Sigmoid colon (tissue), 7 donors: ENCODE measurements around the gene HSH2D. TPM values are rescaled to one million over a fixed set of nuclear protein-coding genes. Genes with fewer than 3 reads are reported as not detected.

Experiments
- DNase-seq: peaks from one replicate; pipeline ENCODE4 v3.0.0-alpha.2; 2019
- H3K27ac ChIP-seq, 4 donors: fragments of 200-600 bp; sonication (generic); one replicate each; pipeline ENCODE4 v1.5.1; 2016 to 2019; ENCODE audit warnings: mild to moderate bottlenecking in 1 of 4
- H3K27me3 ChIP-seq, 3 donors: fragments of 200-600 bp; sonication (generic); one replicate each; pipeline ENCODE4 v1.5.1; 2019; ENCODE audit warnings: mild to moderate bottlenecking in 1 of 3
- H3K36me3 ChIP-seq, 4 donors: fragments of 200-600 bp; sonication (generic); one replicate each; pipeline ENCODE4 v1.5.1; 2016 to 2019
- H3K4me1 ChIP-seq, 4 donors: fragments of 200-600 bp; sonication (generic); one replicate each; pipeline ENCODE4 v1.5.1; 2017 to 2019
- H3K4me3 ChIP-seq, 4 donors: fragments of 200-600 bp; sonication (generic); one replicate each; pipeline ENCODE4 v1.5.1; 2017 to 2019; ENCODE audit warnings: mild to moderate bottlenecking in 2 of 4, moderate library complexity in 1 of 4
- H3K9me3 ChIP-seq, 4 donors: fragments of 200-600 bp in 3 of 4; sonication (generic) in 3 of 4; one replicate each; pipeline versions ENCODE4 v1.5.1 to v1.6.1; 2013 to 2019
- CTCF ChIP-seq, 4 experiments: fragments of 450-650 bp in 3 of 4; fragments of 200-600 bp in 1 of 4; IDR thresholded peaks; one replicate each; pipeline ENCODE4 v1.5.1; 2016 to 2019; ENCODE audit warnings: antibody characterized with exemption in 4 of 4, mild to moderate bottlenecking in 3 of 4, moderate library complexity in 2 of 4
- EP300 ChIP-seq, 4 donors: sonication (generic); formaldehyde crosslinking; IDR thresholded peaks; one replicate each; pipeline ENCODE4 v1.6.1; 2017; ENCODE audit warnings: antibody characterized with exemption in 4 of 4
- POLR2A ChIP-seq, 2 donors: fragments of 450-650 bp; IDR thresholded peaks; one replicate each; pipeline ENCODE4 v1.6.1; 2016; ENCODE audit warnings: antibody characterized with exemption in 2 of 2, mild to moderate bottlenecking in 2 of 2, moderate library complexity in 2 of 2
- POLR2AphosphoS5 ChIP-seq, 4 donors: sonication (generic); formaldehyde crosslinking; IDR thresholded peaks; one replicate each; pipeline ENCODE4 v1.6.1; 2017; ENCODE audit warnings: antibody characterized with exemption in 4 of 4
- WGBS, 2 donors: extraction: QIAGEN DNeasy Blood & Tissue Kit; methylation state at CpG; one replicate each; pipeline ENCODE4 v1.1.7; 2013; 5-methylcytosine and 5-hydroxymethylcytosine counted together
- intact Hi-C: fragments of 100-400 bp; cut with DNase I; formaldehyde crosslinking; loops from one replicate; pipeline ENCODE4 v1.15.1; 2023
- polyA plus RNA-seq, 3 donors: library from polyadenylated mRNA; stranded (reverse); fragments of 200-250 nt; gene quantifications; one replicate each; pipeline ENCODE4 v1.2.3, GENCODE V29; 2013
- total RNA-seq, 4 donors: library from RNA; depleted of rRNA; stranded (reverse); fragments of >200 nt; gene quantifications; one replicate each; pipeline ENCODE4 v1.1.0, GENCODE V29; 2016
- donor health status: healthy with polysubstance abuse.
- donor health status: Bipolar disorder and iron deficiency.
- donor health status: healthy.

HSH2D gene
- total and polyA plus RNA-seq, 7 donors: 2.5 to 40.0 (median 14.4) TPM; not detected in 2

GRCh38 chr19:16153582-16154336, 10.3 kb downstream of the HSH2D start:
- DNase-seq: no peak
- TF ChIP-seq CTCF (IDR thresholded peaks at IDR 0.05): no peak
- no peak for TF ChIP-seq EP300 (IDR thresholded peaks at IDR 0.05)
- TF ChIP-seq POLR2AphosphoS5 (IDR thresholded peaks at IDR 0.05): no peak
- no peaks in the 10 kb centered on the region for H3K36me3 ChIP-seq

GRCh38 chr19:16154557-16154956, 11.1 kb downstream of the HSH2D start:
- TF ChIP-seq CTCF (IDR thresholded peaks at IDR 0.05): no peak
- TF ChIP-seq POLR2AphosphoS5 (IDR thresholded peaks at IDR 0.05): no peak
- no peak for TF ChIP-seq EP300 (IDR thresholded peaks at IDR 0.05)
- TF ChIP-seq POLR2A (IDR thresholded peaks at IDR 0.05): no peak
- H3K4me3 ChIP-seq: no peak overlapping the region
- 95% methylated on average over 8 of the region's 8 CpGs for WGBS, 2 donors
- no peaks in the 10 kb centered on the region for H3K4me1 ChIP-seq
- H3K27ac ChIP-seq: no peak overlapping the region
- intact Hi-C loops: no loop called here
- no peaks in the 10 kb centered on the region for H3K36me3 ChIP-seq
- no peaks in the 10 kb centered on the region for H3K9me3 ChIP-seq
- H3K27me3 ChIP-seq: no peaks in the 10 kb centered on the region
- DNase-seq: no peak

More at GRCh38 chr19:16153582-16154336, 10.3 kb downstream of the HSH2D start:
- H3K27ac ChIP-seq: no peak overlapping the region
- intact Hi-C loops: no loop called here
- no peaks in the 10 kb centered on the region for H3K9me3 ChIP-seq
- H3K4me1 ChIP-seq: no peaks in the 10 kb centered on the region
- WGBS, 2 donors: 79 to 88% methylated on average over 11 of the region's 11 CpGs
- no peaks in the 10 kb centered on the region for H3K27me3 ChIP-seq
- H3K4me3 ChIP-seq: no peak overlapping the region

- TF ChIP-seq EP300 (IDR thresholded peaks at IDR 0.05) (no peak), CTCF (IDR thresholded peaks at IDR 0.05) (no peak), POLR2A (IDR thresholded peaks at IDR 0.05) (no peak), POLR2AphosphoS5 (IDR thresholded peaks at IDR 0.05) (no peak)
- Histone ChIP-seq H3K27me3 (no peaks in the 10 kb centered on the region), H3K36me3 (no peaks in the 10 kb centered on the region), H3K4me1 (no peaks in the 10 kb centered on the region), H3K4me3 (no peak overlapping the region), H3K9me3 (no peaks in the 10 kb centered on the region), H3K27ac (no peak overlapping the region)
- 96 to 99% methylated on average over 1 of the region's 1 CpG for WGBS, 2 donors
- no peak for DNase-seq
- intact Hi-C loops: no loop called here
Measured at GRCh38 chr19:16155128-16155527, 11.6 kb downstream of the HSH2D start.

GRCh38 chr19:16156904-16157303, 13.4 kb downstream of the HSH2D start:
- no peaks in the 10 kb centered on the region for H3K36me3 ChIP-seq
- no peaks in the 10 kb centered on the region for H3K4me1 ChIP-seq
- no peak for DNase-seq
- TF ChIP-seq CTCF (IDR thresholded peaks at IDR 0.05) (no peak), EP300 (IDR thresholded peaks at IDR 0.05) (no peak), POLR2A (IDR thresholded peaks at IDR 0.05) (no peak), POLR2AphosphoS5 (IDR thresholded peaks at IDR 0.05) (no peak)
- H3K27me3 ChIP-seq: no peaks in the 10 kb centered on the region
- 78 to 84% methylated on average over 6 of the region's 6 CpGs for WGBS, 2 donors
- H3K27ac ChIP-seq: no peak overlapping the region
- no peak overlapping the region for H3K4me3 ChIP-seq
- H3K9me3 ChIP-seq: no peaks in the 10 kb centered on the region
- intact Hi-C loops: no loop called here

GRCh38 chr19:16157601-16158000, 14.1 kb downstream of the HSH2D start:
- Histone ChIP-seq H3K27me3 (no peaks in the 10 kb centered on the region), H3K27ac (no peak overlapping the region), H3K4me3 (no peak overlapping the region), H3K36me3 (no peaks in the 10 kb centered on the region), H3K4me1 (no peaks in the 10 kb centered on the region), H3K9me3 (no peaks in the 10 kb centered on the region)
- DNase-seq: no peak
- intact Hi-C loops: no loop called here
- WGBS, 2 donors: 87 to 90% methylated on average over 10 of the region's 10 CpGs
- TF ChIP-seq EP300 (IDR thresholded peaks at IDR 0.05) (no peak), POLR2A (IDR thresholded peaks at IDR 0.05) (no peak), POLR2AphosphoS5 (IDR thresholded peaks at IDR 0.05) (no peak), CTCF (IDR thresholded peaks at IDR 0.05) (no peak)
